DND-41 (cell line): ENCODE data around the gene ANO3.

ENCODE experiments used
- ATAC-seq: fragments of 200-7000 bp; cut with Tn5 transposase; 3 replicates; pipeline ENCODE4 v1.9.1; 2021; ENCODE audit warnings: low read depth; ENCODE audit not compliant: insufficient read depth
- DNase-seq: peaks from one replicate; pipeline ENCODE4 v3.0.0-alpha.2; 2020
- H2AFZ ChIP-seq: 2 replicates; pipeline ENCODE4 v1.6.0; 2012; ENCODE audit warnings: low read depth, low read length
- H3K27ac ChIP-seq: 2 replicates; pipeline ENCODE4 v1.5.1; 2012; ENCODE audit warnings: low read length, inconsistent platforms
- H3K27me3 ChIP-seq: fragments of 200-600 bp; sonication (generic); 2 replicates; pipeline ENCODE4 v1.6.0; 2012; ENCODE audit warnings: low read length, mild to moderate bottlenecking, inconsistent platforms; ENCODE audit not compliant: insufficient read depth, poor library complexity
- H3K36me3 ChIP-seq: 2 replicates; pipeline ENCODE4 v1.5.1; 2012; ENCODE audit warnings: low read length, inconsistent platforms; ENCODE audit not compliant: insufficient read depth
- H3K4me1 ChIP-seq: 2 replicates; pipeline ENCODE4 v1.5.1; 2012; ENCODE audit warnings: mild to moderate bottlenecking, low read length; ENCODE audit not compliant: insufficient read depth
- H3K4me2 ChIP-seq: 2 replicates; pipeline ENCODE4 v1.6.0; 2012; ENCODE audit warnings: mild to moderate bottlenecking, moderate library complexity, low read length, inconsistent platforms; ENCODE audit not compliant: insufficient read depth
- H3K4me3 ChIP-seq, 2 experiments: fragments of 200-600 bp in 1 of 2; shearing (Covaris generic) in 1 of 2; 2 replicates each; pipeline ENCODE4 v1.5.1; 2012 to 2016; ENCODE audit warnings: inconsistent platforms in 2 of 2, low read length in 2 of 2, mild to moderate bottlenecking in 2 of 2, low read depth in 1 of 2, moderate library complexity in 1 of 2
- H3K79me2 ChIP-seq: 2 replicates; pipeline ENCODE4 v1.6.0; 2012; ENCODE audit warnings: low read length, inconsistent platforms; ENCODE audit not compliant: insufficient read depth
- H3K9ac ChIP-seq: 2 replicates; pipeline ENCODE4 v1.6.0; 2012; ENCODE audit warnings: low read depth, mild to moderate bottlenecking, inconsistent platforms, low read length, moderate library complexity
- H3K9me3 ChIP-seq: 2 replicates; pipeline ENCODE4 v1.5.1; 2012; ENCODE audit warnings: low read length, moderate library complexity, mild to moderate bottlenecking, inconsistent platforms; ENCODE audit not compliant: insufficient read depth, severe bottlenecking
- H4K20me1 ChIP-seq: 2 replicates; pipeline ENCODE4 v1.6.0; 2012; ENCODE audit warnings: low read length; ENCODE audit not compliant: insufficient read depth
- CTCF ChIP-seq: IDR thresholded peaks from 2 replicates; pipeline ENCODE4 v1.5.1; 2012; ENCODE audit warnings: borderline replicate concordance, low read length, moderate library complexity, mild to moderate bottlenecking; ENCODE audit not compliant: poor library complexity, severe bottlenecking; ENCODE audit errors: extremely low read depth
- EZH2 ChIP-seq: IDR thresholded peaks from 3 replicates; pipeline ENCODE4 v1.6.1; 2012; ENCODE audit warnings: borderline replicate concordance, low read depth, mild to moderate bottlenecking, moderate library complexity, low read length, inconsistent platforms; ENCODE audit not compliant: severe bottlenecking

Gene ANO3

GRCh38 chr11:26410706-26411366, 78.9 kb downstream of the ANO3 start:
- TF ChIP-seq CTCF = no peak
- TF ChIP-seq EZH2 = no peak
- H3K4me1 ChIP-seq = no peaks in the 10 kb centered on the region
- DNase-seq (no peak), ATAC-seq (no peak)
- no peak overlapping the region for H3K27ac ChIP-seq
- H3K9me3 ChIP-seq = no peaks in the 10 kb centered on the region
- H3K27me3 ChIP-seq = no peaks in the 10 kb centered on the region
- no peak overlapping the region for H3K4me2 ChIP-seq
- H2AFZ ChIP-seq = no peak overlapping the region
- H3K36me3 ChIP-seq = no peaks in the 10 kb centered on the region
- H4K20me1 ChIP-seq = no peaks in the 10 kb centered on the region
- no peaks in the 10 kb centered on the region for H3K79me2 ChIP-seq
- no peak overlapping the region for H3K9ac ChIP-seq
- H3K4me3 ChIP-seq = no peak overlapping the region

GRCh38 chr11:26412955-26413354, 81.0 kb downstream of the ANO3 start:
- no peaks in the 10 kb centered on the region for H3K4me1 ChIP-seq
- H3K27me3 ChIP-seq = no peaks in the 10 kb centered on the region
- no peak overlapping the region for H3K4me3 ChIP-seq
- H3K9me3 ChIP-seq = no peaks in the 10 kb centered on the region
- H2AFZ ChIP-seq = no peak overlapping the region
- no peaks in the 10 kb centered on the region for H4K20me1 ChIP-seq
- no peak overlapping the region for H3K9ac ChIP-seq
- no peaks in the 10 kb centered on the region for H3K79me2 ChIP-seq
- DNase-seq = no peak
- H3K36me3 ChIP-seq = no peaks in the 10 kb centered on the region
- no peak for ATAC-seq
- H3K4me2 ChIP-seq = no peak overlapping the region
- no peak overlapping the region for H3K27ac ChIP-seq
- TF ChIP-seq EZH2 (no peak), CTCF (no peak)

GRCh38 chr11:26418386-26418912, 86.5 kb downstream of the ANO3 start:
- Histone ChIP-seq H3K4me2 (no peak overlapping the region), H3K4me1 (no peaks in the 10 kb centered on the region), H3K9me3 (no peaks in the 10 kb centered on the region), H3K27ac (no peak overlapping the region), H3K4me3 (no peak overlapping the region), H3K27me3 (no peaks in the 10 kb centered on the region), H3K36me3 (no peaks in the 10 kb centered on the region), H2AFZ (no peak overlapping the region), H3K9ac (no peak overlapping the region), H3K79me2 (no peaks in the 10 kb centered on the region), H4K20me1 (no peaks in the 10 kb centered on the region)
- TF ChIP-seq EZH2 (no peak), CTCF (no peak)
- no peak for DNase-seq
- no peak for ATAC-seq
